SJCRH30 (cell line): ENCODE measurements around the gene RPAP2. TPM values are rescaled to one million over a fixed set of nuclear protein-coding genes. Genes with fewer than 3 reads are reported as not detected.
A peak's percentile ranks its signal among the peaks of the same experiment; 100 is the strongest.
"Not testable (repeated sequence)": the region's sequence is repeated elsewhere in the genome, so short reads cannot be mapped to it uniquely, and the experiment has no call there.

Experiments used
- DNase-seq, 2 experiments: peaks; one replicate each; pipeline ENCODE4 v3.0.0-alpha.2; 2015 to 2020
- H3K27ac ChIP-seq: fragments of 250-450 bp; sonication (Bioruptor Pico); 2 replicates; pipeline ENCODE4 v1.5.1; 2020; ENCODE audit warnings: mild to moderate bottlenecking, moderate library complexity
- H3K27me3 ChIP-seq: fragments of 250-450 bp; sonication (Bioruptor Pico); 2 replicates; pipeline ENCODE4 v1.5.1; 2020; ENCODE audit warnings: mild to moderate bottlenecking, moderate library complexity
- H3K36me3 ChIP-seq: fragments of 250-450 bp; sonication (Bioruptor Pico); 2 replicates; pipeline ENCODE4 v1.5.1; 2020; ENCODE audit warnings: mild to moderate bottlenecking, moderate library complexity
- H3K4me1 ChIP-seq: fragments of 250-450 bp; sonication (Bioruptor Pico); 2 replicates; pipeline ENCODE4 v1.5.1; 2020; ENCODE audit warnings: mild to moderate bottlenecking, moderate library complexity
- H3K4me3 ChIP-seq: fragments of 250-450 bp; sonication (Bioruptor Pico); 2 replicates; pipeline ENCODE4 v1.5.1; 2020; ENCODE audit warnings: mild to moderate bottlenecking, moderate library complexity
- H3K9me3 ChIP-seq: fragments of 250-450 bp; sonication (Bioruptor Pico); replicated peaks from 2 replicates; pipeline ENCODE4 v1.5.1; 2020; ENCODE audit warnings: mild to moderate bottlenecking, moderate library complexity
- total RNA-seq: library from RNA; depleted of rRNA; stranded (reverse); fragments of >200 nt; shearing (Covaris generic); gene quantifications from 2 replicates; pipeline ENCODE4 v1.2.3, GENCODE V29; 2014; rRNA removed

RPAP2 gene
- total RNA-seq, result 23.9 and 26.4 TPM in 2 replicates

GRCh38 chr1:92298573-92299476, at the start of gene RPAP2, which contains the start of gene GLMN:
Gene RPAP2 (plus strand): TSS chr1:92299059. CDS start chr1:92299074, 15 bp downstream.
Gene GLMN (minus strand): TSS chr1:92298987. CDS start chr1:92297999, 988 bp downstream.
- no peaks in the 10 kb centered on the region for H3K4me1 ChIP-seq
- peak within 1 kb of the TSS; percentile 73 for H3K27ac ChIP-seq
- no peaks in the 10 kb centered on the region for H3K36me3 ChIP-seq
- no peaks in the 10 kb centered on the region for H3K27me3 ChIP-seq
- DNase-seq, result peak; percentile 84 to 92
- peak within 1 kb of the TSS; percentile 69 for H3K4me3 ChIP-seq
- no peaks in the 10 kb centered on the region for H3K9me3 ChIP-seq

- DNase-seq, H3K9me3 ChIP-seq, H3K27me3 ChIP-seq, H3K4me1 ChIP-seq, H3K4me3 ChIP-seq, H3K27ac ChIP-seq: not testable (repeated sequence)
- peaks cover 38% of the 10 kb centered on the region for H3K36me3 ChIP-seq
Measured at GRCh38 chr1:92254714-92255113, 44.1 kb upstream of the RPAP2 start.

DNA sequence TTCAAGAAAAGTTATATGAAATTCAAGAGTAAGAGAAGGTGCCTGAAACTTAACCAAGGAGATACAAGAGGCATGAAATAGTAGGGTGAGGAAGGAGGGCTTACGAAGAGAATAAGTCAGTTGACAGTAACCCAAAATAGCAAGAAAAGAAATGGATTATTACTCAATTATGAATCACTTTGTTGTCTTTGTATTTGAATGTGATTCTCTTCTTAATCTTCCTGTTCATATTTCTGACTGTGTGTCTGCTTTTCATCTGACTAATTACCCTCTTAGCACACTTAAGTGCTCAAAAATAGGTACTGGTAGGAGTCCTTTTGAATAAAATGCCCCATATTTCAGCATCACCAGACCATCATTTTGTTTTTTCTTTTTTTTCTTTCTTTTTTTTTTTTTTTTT, 39.5 kb upstream of the RPAP2 start:
- Histone ChIP-seq H3K4me1 (no peaks in the 10 kb centered on the region), H3K36me3 (peaks cover 42% of the 10 kb centered on the region), H3K27ac (no peak overlapping the region), H3K4me3 (no peak overlapping the region), H3K27me3 (no peaks in the 10 kb centered on the region), H3K9me3 (0 out of 2 replicates have a peak, but pooled peaks cover 3% of the 10 kb centered on the region)
- DNase-seq, result no peak

DNA sequence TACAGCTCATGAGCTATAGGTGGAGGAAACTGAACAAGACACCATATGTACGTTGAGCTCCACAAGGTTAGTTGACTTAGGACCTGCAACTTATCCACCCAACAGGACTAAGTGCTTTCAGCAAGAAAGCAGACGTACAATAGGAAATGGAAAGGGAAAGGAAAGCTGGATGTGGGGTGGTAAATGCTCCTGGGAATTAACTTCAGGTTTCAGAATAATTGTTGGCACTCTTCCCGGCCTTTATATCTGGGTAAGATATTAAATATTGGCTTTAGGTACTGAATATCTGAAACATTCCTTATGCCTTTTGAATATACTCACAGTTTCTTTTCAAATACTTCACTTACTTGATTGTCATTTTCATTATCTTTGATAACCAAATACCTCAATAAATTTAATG, 36.3 kb upstream of the RPAP2 start:
- Histone ChIP-seq H3K36me3 (peaks cover 46% of the 10 kb centered on the region), H3K4me1 (no peaks in the 10 kb centered on the region), H3K27ac (no peak overlapping the region), H3K27me3 (no peaks in the 10 kb centered on the region), H3K4me3 (no peak overlapping the region), H3K9me3 (no peaks in the 10 kb centered on the region)
- DNase-seq, result no peak

GRCh38 chr1:92273039-92273438, 25.8 kb upstream of the RPAP2 start:
- Histone ChIP-seq H3K4me1 (no peaks in the 10 kb centered on the region), H3K9me3 (no peaks in the 10 kb centered on the region), H3K4me3 (no peak overlapping the region), H3K36me3 (peaks cover 17% of the 10 kb centered on the region), H3K27ac (no peak overlapping the region), H3K27me3 (no peaks in the 10 kb centered on the region)
- no peak for DNase-seq

DNA sequence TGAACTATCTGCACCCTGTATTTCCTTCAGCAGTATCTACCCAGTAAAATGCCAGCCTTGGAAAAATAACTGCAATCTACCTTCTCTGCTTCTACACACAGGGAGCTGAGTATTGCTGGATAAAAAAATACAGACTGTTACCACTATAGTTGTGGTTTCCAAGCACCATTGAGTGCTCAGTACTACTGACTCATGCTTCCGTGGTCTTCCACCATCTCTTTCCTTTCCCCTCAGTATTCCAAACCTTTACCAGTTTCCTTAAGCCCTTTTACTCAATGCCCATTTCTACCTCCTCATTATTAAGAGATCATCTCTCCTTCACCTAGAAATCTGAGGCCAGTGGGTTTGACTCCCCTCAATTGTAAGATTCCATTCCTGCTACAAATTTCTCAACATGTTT, 23.9 kb upstream of the RPAP2 start:
- no peaks in the 10 kb centered on the region for H3K4me1 ChIP-seq
- no peak for DNase-seq
- peaks cover 25% of the 10 kb centered on the region for H3K36me3 ChIP-seq
- no peak overlapping the region for H3K27ac ChIP-seq
- H3K4me3 ChIP-seq, result no peak overlapping the region
- no peaks in the 10 kb centered on the region for H3K27me3 ChIP-seq
- no peaks in the 10 kb centered on the region for H3K9me3 ChIP-seq

- 0 out of 2 replicates have a peak, but pooled peaks cover 7% of the 10 kb centered on the region for H3K9me3 ChIP-seq
- peaks cover 29% of the 10 kb centered on the region for H3K36me3 ChIP-seq
- H3K27ac ChIP-seq, result no peak overlapping the region
- no peak overlapping the region for H3K4me3 ChIP-seq
- no peaks in the 10 kb centered on the region for H3K27me3 ChIP-seq
- no peaks in the 10 kb centered on the region for H3K4me1 ChIP-seq
- no peak for DNase-seq
Measured at GRCh38 chr1:92276082-92276481, 22.8 kb upstream of the RPAP2 start.

DNA sequence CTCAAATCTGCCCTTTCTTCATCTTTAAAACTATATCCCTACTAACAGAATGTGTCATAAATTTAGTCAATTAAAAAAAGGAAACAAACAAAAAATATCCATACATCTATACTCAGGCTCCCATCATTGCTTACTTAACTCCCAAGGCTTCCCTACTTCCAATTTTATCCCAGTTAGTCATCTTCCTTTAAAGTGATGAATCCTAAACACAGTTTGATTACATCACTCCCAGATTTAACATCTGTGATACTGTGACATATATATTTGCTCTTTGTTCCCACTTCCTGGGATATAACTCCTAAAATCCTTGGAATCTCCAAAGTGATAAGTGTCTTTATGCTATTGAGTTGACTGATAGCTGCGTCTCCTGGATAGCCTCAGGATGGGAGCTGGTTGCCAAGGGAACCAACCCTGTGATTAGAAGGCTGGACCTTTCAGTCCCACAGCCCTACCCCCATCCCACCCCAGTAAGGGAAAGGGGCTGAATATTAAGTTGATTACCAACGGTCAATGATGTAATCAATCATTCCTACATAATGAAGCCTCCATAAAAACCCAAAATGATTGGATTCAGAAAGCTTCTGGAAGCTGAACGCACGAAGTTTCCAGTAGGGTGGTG, 21.6 kb upstream of the RPAP2 start:
- Histone ChIP-seq H3K9me3 (0 out of 2 replicates have a peak, but pooled peaks cover 7% of the 10 kb centered on the region), H3K36me3 (peaks cover 27% of the 10 kb centered on the region), H3K27me3 (no peaks in the 10 kb centered on the region), H3K4me1 (no peaks in the 10 kb centered on the region), H3K27ac (no peak overlapping the region), H3K4me3 (no peak overlapping the region)
- DNase-seq, result no peak

DNA sequence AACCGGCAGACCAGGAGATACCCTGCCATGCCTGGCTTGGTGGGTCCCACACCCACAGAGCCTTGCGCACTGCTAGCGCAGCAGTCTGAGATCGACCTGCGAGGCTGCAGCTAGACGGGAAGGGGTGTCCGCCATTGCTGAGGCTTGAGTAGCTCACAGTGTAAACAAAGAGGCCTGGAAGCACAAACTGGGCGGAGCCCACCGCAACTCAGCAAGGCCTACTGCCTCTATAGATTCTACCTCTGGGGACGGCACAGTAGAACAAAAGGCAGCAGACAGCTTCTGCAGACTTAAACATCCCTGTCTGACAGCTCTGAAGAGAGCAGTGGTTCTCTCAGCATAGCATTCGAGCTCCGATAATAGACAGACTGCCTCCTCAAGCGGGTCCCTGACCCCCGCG, 19.1 kb upstream of the RPAP2 start:
- DNase-seq, H3K27ac ChIP-seq, H3K27me3 ChIP-seq, H3K4me1 ChIP-seq, H3K9me3 ChIP-seq, H3K4me3 ChIP-seq: not testable (repeated sequence)
- H3K36me3 ChIP-seq, result peaks cover 23% of the 10 kb centered on the region

- not testable (repeated sequence) for H3K27me3 ChIP-seq, H3K27ac ChIP-seq, H3K9me3 ChIP-seq, H3K4me3 ChIP-seq, DNase-seq, H3K4me1 ChIP-seq
- H3K36me3 ChIP-seq, result peaks cover 34% of the 10 kb centered on the region
Measured at GRCh38 chr1:92281411-92281810, 17.4 kb upstream of the RPAP2 start.

DNA sequence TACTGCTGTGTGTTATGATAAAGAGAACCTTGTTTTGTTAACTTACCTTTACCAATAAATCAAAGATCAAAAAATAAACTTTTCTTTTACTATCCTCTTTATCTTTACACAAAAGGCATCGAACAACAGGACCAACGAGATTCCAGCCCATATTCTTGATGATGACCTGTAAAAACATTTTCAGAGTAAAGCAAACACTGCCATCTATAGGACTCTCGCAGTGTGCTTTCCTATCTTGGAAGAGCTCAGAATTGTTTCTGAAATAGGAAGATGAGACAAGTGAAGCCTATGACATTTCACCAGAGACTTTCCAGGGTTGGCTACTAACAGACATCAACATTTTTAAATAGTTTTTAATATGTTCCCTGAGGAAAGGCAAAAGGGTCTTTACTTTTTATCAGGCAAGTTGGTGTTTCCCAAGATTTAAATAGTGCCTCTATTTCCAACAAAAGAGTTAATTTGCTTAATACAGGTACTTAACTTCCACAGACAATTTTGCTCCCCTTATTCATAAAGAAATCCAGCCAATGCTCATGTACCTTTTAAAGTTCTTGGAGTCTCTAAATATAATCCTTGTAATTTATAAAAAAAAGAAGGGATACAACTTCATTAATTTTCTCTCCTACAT, 7.4 kb upstream of the RPAP2 start:
- Histone ChIP-seq H3K4me3 (no peak overlapping the region), H3K4me1 (no peaks in the 10 kb centered on the region), H3K36me3 (peaks cover 26% of the 10 kb centered on the region), H3K9me3 (no peaks in the 10 kb centered on the region), H3K27ac (no peak overlapping the region), H3K27me3 (no peaks in the 10 kb centered on the region)
- DNase-seq, result peak; percentile 7 to 62

DNA sequence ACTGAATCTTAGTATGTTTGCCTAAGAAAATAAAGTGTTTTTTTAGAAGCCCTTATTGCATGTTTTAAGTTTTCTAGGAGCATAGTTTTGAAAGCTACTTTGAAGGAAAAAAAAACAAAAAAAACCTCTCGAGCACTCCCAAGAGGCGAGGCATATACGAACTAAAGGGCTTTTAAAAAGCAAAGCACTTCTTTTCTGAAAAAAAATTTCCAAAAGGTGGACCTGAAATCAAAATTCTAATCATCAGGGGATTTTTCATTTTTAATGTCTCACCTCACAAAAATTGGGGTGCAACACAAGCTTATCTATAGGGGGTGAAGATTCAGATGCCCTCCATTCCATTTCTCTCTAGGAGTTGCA, 666 bp upstream of the RPAP2 start:
- DNase-seq, result no peak
- Histone ChIP-seq H3K4me3 (peak overlapping the region; percentile 69), H3K27ac (peak overlapping the region; percentile 73), H3K9me3 (no peaks in the 10 kb centered on the region), H3K36me3 (no peaks in the 10 kb centered on the region), H3K4me1 (no peaks in the 10 kb centered on the region), H3K27me3 (no peaks in the 10 kb centered on the region)

GRCh38 chr1:92299477-92300150, 755 bp downstream of the RPAP2 start:
- Histone ChIP-seq H3K4me1 (no peaks in the 10 kb centered on the region), H3K4me3 (peak overlapping the region; percentile 69), H3K27ac (peak overlapping the region; percentile 73), H3K36me3 (peaks cover 6% of the 10 kb centered on the region; the same call in 1 of the 2 replicates), H3K27me3 (no peaks in the 10 kb centered on the region), H3K9me3 (no peaks in the 10 kb centered on the region)
- no peak for DNase-seq

GRCh38 chr1:92301021-92301420, 2.2 kb downstream of the RPAP2 start:
- Histone ChIP-seq H3K27ac (no peak overlapping the region), H3K36me3 (peaks cover 16% of the 10 kb centered on the region), H3K4me3 (no peak overlapping the region), H3K4me1 (no peaks in the 10 kb centered on the region), H3K27me3 (no peaks in the 10 kb centered on the region), H3K9me3 (no peaks in the 10 kb centered on the region)
- no peak for DNase-seq
